ENCODE results near the gene PLA2G2D. TPM values are rescaled to one million over a fixed set of nuclear protein-coding genes. Genes with fewer than 3 reads are reported as not detected.

PLA2G2D gene
- total and polyA plus RNA-seq, 9 of the 15 experiments (the other 6 are each of a cell fraction or from before 2014, with no cell fraction given): not detected

GRCh38 chr1:20083178-20083944 lies 36.0 kb downstream of the PLA2G2D start:
- Histone ChIP-seq H3K79me2 (ENCODE audit: control insufficient read depth, insufficient read depth, low read length) (no peaks in the 10 kb centered on the region), H3K27ac (ENCODE audit: extremely low read depth, low read depth, low read length) (no peak overlapping the region), H3K4me3 (no peak overlapping the region), H3K27me3 (ENCODE audit: control insufficient read depth in 2 of 2, insufficient read depth in 2 of 2, low read length in 2 of 2) (peaks cover 28 to 64% of the 10 kb centered on the region in 2 experiments; a peak in 4 of 5 replicates), H3K9me1 (ENCODE audit: control insufficient read depth, insufficient read depth, low read length) (no peaks in the 10 kb centered on the region), H3K4me1 (replicated peaks in 1 of 2; ENCODE audit: control insufficient read depth in 2 of 2, insufficient read depth in 2 of 2, low read length in 2 of 2) (no peaks in the 10 kb centered on the region), H3K9me3 (replicated peaks; ENCODE audit: control insufficient read depth, insufficient read depth, low read depth, low read length) (no peaks in the 10 kb centered on the region), H3K9ac (ENCODE audit: insufficient read depth in 1 of 2, low read depth in 2 of 2, low read length in 2 of 2) (no peak overlapping the region), H4K20me1 (replicated peaks; ENCODE audit: control insufficient read depth, insufficient read depth, low read length) (no peaks in the 10 kb centered on the region), H2AFZ (ENCODE audit: low read depth, low read length) (no peak overlapping the region), H3K36me3 (ENCODE audit: control insufficient read depth, insufficient read depth, low read length) (no peaks in the 10 kb centered on the region), H3K4me2 (ENCODE audit: insufficient read depth, low read length) (no peak overlapping the region)
- TF ChIP-seq MXI1 (IDR thresholded peaks at IDR 0.05; ENCODE audit: low read depth, low read length): no peak
- TF ChIP-seq NFIC (IDR thresholded peaks at IDR 0.05): no peak
- no peak for TF ChIP-seq SRSF1 (IDR thresholded peaks at IDR 0.05; ENCODE audit: low read depth, low read length)
- TF ChIP-seq STAT5A (IDR thresholded peaks at IDR 0.05; ENCODE audit: borderline replicate concordance, low read length): no peak
- TF ChIP-seq ILF3 (IDR thresholded peaks at IDR 0.05; ENCODE audit: borderline replicate concordance): no peak
- no peak for TF ChIP-seq NFIX (CRISPR knock-in tag; IDR thresholded peaks at IDR 0.05; ENCODE audit: low read depth)
- TF ChIP-seq ZZZ3 (IDR thresholded peaks at IDR 0.05): no peak
- no peak for TF ChIP-seq ZNF75A (CRISPR knock-in tag; IDR thresholded peaks at IDR 0.05)
- no peak for TF ChIP-seq MED1 (CRISPR knock-in tag; IDR thresholded peaks at IDR 0.05; ENCODE audit: borderline replicate concordance)
- no peak for TF ChIP-seq ZNF239 (CRISPR knock-in tag; IDR thresholded peaks at IDR 0.05)
- no peak for TF ChIP-seq DLX4 (CRISPR knock-in tag; IDR thresholded peaks at IDR 0.05)
- no peak for TF ChIP-seq HBP1 (CRISPR knock-in tag; IDR thresholded peaks at IDR 0.05)
- TF ChIP-seq LARP7 (IDR thresholded peaks at IDR 0.05): no peak
- TF ChIP-seq RFX1 (IDR thresholded peaks at IDR 0.05): no peak
- TF ChIP-seq SOX6 (IDR thresholded peaks at IDR 0.05): no peak
- no TSS peak for BruUV-seq (replicated peaks)
- no peak for ATAC-seq
- WGBS (ENCODE audit: insufficient coverage, low coverage, missing lambda C conversion rate): 0% methylated on average over 10 of the region's 10 CpGs
- intact Hi-C loops (cut with micrococcal nuclease): no loop called here
- no peak for DNase-seq (ENCODE audit: extremely low read depth in 1 of 4, low spot score in 3 of 4)
- no peak for FAIRE-seq
- in situ Hi-C loops (cut with MboI): no loop called here
- CTCF ChIA-PET (ENCODE audit: low intra/inter-chr PET ratio): interaction anchor here (0.5 kb wide), 1 partner anchor 1121 kb away, joined by 3 read pairs; no protein-coding TSS in a partner anchor
- POLR2A ChIA-PET: interaction anchor here (0.6 to 1.2 kb wide), 2 partner anchors 8 to 43 kb away, joined by 4 to 5 read pairs; no protein-coding TSS in a partner anchor
